Measurements from ENCODE around the gene TMPRSS9. TPM values are rescaled to one million over a fixed set of nuclear protein-coding genes. Genes with fewer than 3 reads are reported as not detected.

TMPRSS9 gene
- total RNA-seq, 1 donor from 2014 or later = not detected

- H3K27ac ChIP-seq (replicated peaks) = no peak overlapping the region
- DNase-seq = no peak
- intact Hi-C loops (cut with micrococcal nuclease) = no loop called here
- TF ChIP-seq CTCF (IDR thresholded peaks at IDR 0.05; ENCODE audit: borderline replicate concordance) = no peak
- peaks cover 39% of the 10 kb centered on the region for H3K27me3 ChIP-seq (ENCODE audit: low read depth)
- H3K36me3 ChIP-seq = no peaks in the 10 kb centered on the region
- peaks cover 4% of the 10 kb centered on the region for H3K9me3 ChIP-seq (replicated peaks)
- no peaks in the 10 kb centered on the region for H3K4me1 ChIP-seq
- no peak overlapping the region for H3K4me3 ChIP-seq
Observed at GRCh38 chr19:2411709-2412108, 51.6 kb downstream of the TMPRSS9 start.

GRCh38 chr19:2412449-2412848 is 52.4 kb downstream of the TMPRSS9 start:
- H3K4me1 ChIP-seq = no peaks in the 10 kb centered on the region
- peaks cover 4% of the 10 kb centered on the region for H3K9me3 ChIP-seq (replicated peaks)
- intact Hi-C loops (cut with micrococcal nuclease) = no loop called here
- TF ChIP-seq CTCF (IDR thresholded peaks at IDR 0.05; ENCODE audit: borderline replicate concordance) = no peak
- no peaks in the 10 kb centered on the region for H3K36me3 ChIP-seq
- H3K27me3 ChIP-seq (ENCODE audit: low read depth) = peaks cover 35% of the 10 kb centered on the region
- no peak for DNase-seq
- no peak overlapping the region for H3K27ac ChIP-seq (replicated peaks)
- H3K4me3 ChIP-seq = no peak overlapping the region

GRCh38 chr19:2413159-2413558 is 53.1 kb downstream of the TMPRSS9 start:
- intact Hi-C loops (cut with micrococcal nuclease) = no loop called here
- no peak overlapping the region for H3K27ac ChIP-seq (replicated peaks)

GRCh38 chr19:2413629-2414028 is 53.6 kb downstream of the TMPRSS9 start:
- intact Hi-C loops (cut with micrococcal nuclease) = no loop called here
- DNase-seq = no peak
- no peak overlapping the region for H3K27ac ChIP-seq (replicated peaks)
- no peak overlapping the region for H3K4me3 ChIP-seq
- H3K4me1 ChIP-seq = no peaks in the 10 kb centered on the region
- no peak for TF ChIP-seq CTCF (IDR thresholded peaks at IDR 0.05; ENCODE audit: borderline replicate concordance)
- peaks cover 4% of the 10 kb centered on the region for H3K9me3 ChIP-seq (replicated peaks)
- H3K36me3 ChIP-seq = no peaks in the 10 kb centered on the region
- peaks cover 23% of the 10 kb centered on the region for H3K27me3 ChIP-seq (ENCODE audit: low read depth)

More at GRCh38 chr19:2413159-2413558, 53.1 kb downstream of the TMPRSS9 start:
- no peaks in the 10 kb centered on the region for H3K4me1 ChIP-seq
- DNase-seq = no peak
- no peak overlapping the region for H3K4me3 ChIP-seq
- peaks cover 4% of the 10 kb centered on the region for H3K9me3 ChIP-seq (replicated peaks)
- H3K27me3 ChIP-seq (ENCODE audit: low read depth) = peaks cover 28% of the 10 kb centered on the region
- no peak for TF ChIP-seq CTCF (IDR thresholded peaks at IDR 0.05; ENCODE audit: borderline replicate concordance)
- no peaks in the 10 kb centered on the region for H3K36me3 ChIP-seq

- no peaks in the 10 kb centered on the region for H3K36me3 ChIP-seq
- H3K4me3 ChIP-seq = no peak overlapping the region
- intact Hi-C loops (cut with micrococcal nuclease) = no loop called here
- no peak for DNase-seq
- no peak overlapping the region for H3K27ac ChIP-seq (replicated peaks)
- no peaks in the 10 kb centered on the region for H3K4me1 ChIP-seq
- no peaks in the 10 kb centered on the region for H3K9me3 ChIP-seq (replicated peaks)
- peaks cover 5% of the 10 kb centered on the region for H3K27me3 ChIP-seq (ENCODE audit: low read depth)
- TF ChIP-seq CTCF (IDR thresholded peaks at IDR 0.05; ENCODE audit: borderline replicate concordance) = no peak
Observed at GRCh38 chr19:2415281-2415972, 55.4 kb downstream of the TMPRSS9 start.
